Umbilical cord (tissue), 2 donors: Measurements from ENCODE around the gene PACS2. TPM values are rescaled to one million over a fixed set of nuclear protein-coding genes. Genes with fewer than 3 reads are reported as not detected.
"Not testable (repeated sequence)": the region's sequence is repeated elsewhere in the genome, so short reads cannot be mapped to it uniquely, and the experiment has no call there.

Experiments
- DNase-seq: peaks from one replicate; pipeline ENCODE4 v3.0.0-alpha.2; 2015; ENCODE audit warnings: low spot score
- total RNA-seq: library from RNA; depleted of rRNA; stranded (reverse); fragments of >200 nt; gene quantifications from one replicate; pipeline ENCODE4 v1.2.3, GENCODE V29; 2014; ENCODE audit warnings: low replicate concordance; ENCODE audit not compliant: insufficient read depth

PACS2 gene
- total RNA-seq, 1 donor from 2014 or later: 17.8 TPM

DNA sequence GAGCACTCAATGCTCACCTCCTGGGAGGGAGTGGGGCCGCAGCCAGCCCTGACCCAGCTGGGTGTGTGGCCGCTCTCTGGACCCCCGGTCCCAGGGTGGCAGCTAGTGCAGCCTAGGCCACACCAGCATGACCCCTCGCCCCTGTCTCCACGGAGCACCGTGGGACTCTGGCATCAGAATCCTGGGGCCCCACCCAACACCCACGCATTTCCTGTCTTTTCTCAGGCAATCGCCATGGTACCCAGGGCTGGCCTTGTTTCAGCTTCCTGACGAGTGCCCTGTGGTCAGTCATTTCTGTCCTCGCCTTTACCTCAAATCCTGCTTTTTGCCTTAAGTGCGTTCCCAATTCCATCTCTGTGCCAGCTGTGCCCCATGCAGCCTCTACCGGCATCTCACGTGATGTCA lies 15.9 kb downstream of the PACS2 start:
- DNase-seq: no peak

DNA sequence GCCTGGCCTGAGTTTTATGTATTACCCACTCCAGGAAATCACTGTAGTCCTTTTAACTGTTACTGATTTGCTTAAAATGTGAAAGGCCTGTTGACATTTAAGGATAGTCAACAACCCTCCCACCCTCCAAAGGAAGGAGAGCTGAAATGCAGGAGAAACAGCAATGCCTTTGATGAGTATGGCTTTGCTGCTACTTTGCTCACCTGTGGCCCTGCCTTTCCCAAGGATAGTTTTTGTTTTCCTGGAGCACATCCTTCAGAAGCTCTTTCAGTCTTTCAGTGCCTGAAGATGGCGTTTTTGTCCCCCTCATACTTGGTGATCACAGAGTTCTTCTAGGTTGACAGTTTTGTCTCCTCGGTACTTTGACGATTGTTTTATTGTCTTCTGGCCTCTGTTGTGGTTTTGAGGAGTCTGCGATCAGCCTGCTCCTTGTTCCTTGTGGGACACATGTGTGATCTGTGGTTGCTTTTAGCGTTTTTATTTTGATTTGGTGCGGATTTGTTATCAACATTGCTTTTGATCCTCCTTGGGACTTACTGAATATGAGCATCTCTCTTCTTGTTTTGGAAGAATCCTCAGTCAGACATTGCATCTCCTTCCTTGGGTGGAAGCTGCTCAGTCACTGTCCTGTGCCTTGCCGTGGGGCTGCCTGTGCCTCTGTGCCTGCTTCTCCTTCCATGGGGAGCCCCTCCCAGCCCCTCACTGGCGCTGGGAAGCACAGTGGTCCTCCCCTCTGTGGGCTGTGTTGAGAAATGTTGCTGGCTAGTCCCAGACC lies 17.2 kb downstream of the PACS2 start:
- DNase-seq: no peak

- no peak for DNase-seq
Measured at GRCh38 chr14:105332350-105332874, 17.9 kb downstream of the PACS2 start.

GRCh38 chr14:105333020-105333490 lies 18.5 kb downstream of the PACS2 start:
- DNase-seq: no peak

GRCh38 chr14:105333613-105334364 lies 19.2 kb downstream of the PACS2 start:
- no peak for DNase-seq

GRCh38 chr14:105334383-105335230 lies 20.1 kb downstream of the PACS2 start:
- DNase-seq: no peak

- DNase-seq: not testable (repeated sequence)
Measured at GRCh38 chr14:105335231-105335542, 20.6 kb downstream of the PACS2 start.

GRCh38 chr14:105335735-105336476 lies 21.4 kb downstream of the PACS2 start:
- DNase-seq: no peak

DNA sequence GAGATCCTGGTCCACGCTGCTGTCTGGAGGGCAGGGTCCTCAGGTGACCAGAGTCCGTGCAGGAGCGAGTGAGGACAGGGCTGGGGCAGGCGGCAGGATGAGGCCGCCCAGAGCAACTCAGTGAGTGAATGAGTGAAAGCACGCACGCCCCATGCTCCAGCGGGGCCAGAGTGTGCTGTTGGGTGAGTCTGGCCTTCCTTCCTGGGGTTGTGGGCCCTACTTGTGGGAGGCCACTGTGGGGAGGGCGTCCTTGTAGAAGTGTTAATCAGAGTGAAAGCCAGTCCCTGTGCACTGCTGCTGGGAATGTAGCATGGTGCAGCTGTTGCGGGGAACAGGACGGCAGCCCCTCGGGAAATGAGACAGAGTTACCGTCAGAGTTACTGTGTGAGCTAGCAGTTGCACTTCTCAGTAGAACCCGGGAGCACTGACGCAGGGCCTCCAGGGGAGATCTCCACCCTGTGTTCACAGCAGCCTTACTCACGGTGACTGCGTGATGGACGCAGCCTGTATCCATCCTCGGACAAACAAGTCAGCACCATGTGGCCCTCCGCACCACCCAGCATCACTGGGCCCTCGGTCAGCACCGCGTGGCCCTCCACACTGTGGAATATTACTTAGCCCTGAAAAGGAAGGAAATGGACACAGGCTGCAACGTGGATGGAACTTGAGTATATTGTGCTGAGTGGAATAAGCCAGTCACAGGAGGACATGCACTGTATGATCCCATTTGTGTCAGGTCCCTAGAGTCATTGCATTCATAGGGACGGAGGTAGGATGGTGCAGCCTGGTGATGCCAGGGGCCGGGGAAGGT lies 22.1 kb downstream of the PACS2 start:
- DNase-seq: no peak

DNA sequence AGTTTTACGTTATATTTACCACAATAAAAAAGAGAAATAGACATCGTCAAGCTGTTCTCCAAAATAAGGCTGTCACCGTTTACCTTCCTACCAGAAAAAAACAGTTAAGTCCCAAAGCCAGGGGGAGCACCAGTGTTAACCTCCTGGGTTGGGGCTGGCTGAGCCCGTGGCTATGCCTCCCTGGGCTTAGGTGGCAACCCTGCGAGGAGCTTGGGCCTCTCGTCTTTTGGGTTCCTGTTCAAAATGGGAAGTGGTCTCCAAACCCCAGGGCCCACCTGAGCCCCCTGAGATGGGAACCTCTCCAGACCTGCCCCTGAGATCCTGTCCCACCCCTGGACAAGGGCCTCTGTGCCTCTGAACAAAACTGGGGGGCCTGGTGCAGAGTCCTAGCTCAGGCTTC lies 22.9 kb downstream of the PACS2 start:
- DNase-seq: no peak

- no peak for DNase-seq
Measured at GRCh38 chr14:105337966-105338741, 23.6 kb downstream of the PACS2 start.

GRCh38 chr14:105340821-105341733 lies 26.5 kb downstream of the PACS2 start:
- DNase-seq: no peak

GRCh38 chr14:105343194-105343593 lies 28.6 kb downstream of the PACS2 start:
- DNase-seq: peak; percentile 23

GRCh38 chr14:105346200-105346533 lies 31.6 kb downstream of the PACS2 start:
- DNase-seq: no peak

- no peak for DNase-seq
Measured at GRCh38 chr14:105346876-105347586, 32.5 kb downstream of the PACS2 start.

DNA sequence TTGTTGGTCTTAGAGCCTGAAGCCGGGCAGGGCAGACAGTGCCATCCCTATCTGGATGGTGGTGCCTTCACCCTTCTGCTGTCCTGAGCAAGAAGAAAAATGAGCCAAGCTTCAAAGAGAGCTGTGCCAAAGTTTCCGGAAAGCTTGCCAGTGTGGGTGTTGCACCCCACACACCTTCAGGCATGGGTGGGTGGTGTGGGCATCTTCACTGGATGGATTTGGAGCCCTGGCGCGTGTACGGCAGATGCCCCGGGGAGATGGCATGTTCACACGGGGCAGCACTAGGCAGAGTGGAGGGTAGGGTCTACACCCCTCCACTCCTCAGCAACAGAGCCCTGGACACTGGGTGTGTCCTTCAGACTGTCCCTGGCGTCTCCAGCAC lies 33.0 kb downstream of the PACS2 start:
- no peak for DNase-seq

DNA sequence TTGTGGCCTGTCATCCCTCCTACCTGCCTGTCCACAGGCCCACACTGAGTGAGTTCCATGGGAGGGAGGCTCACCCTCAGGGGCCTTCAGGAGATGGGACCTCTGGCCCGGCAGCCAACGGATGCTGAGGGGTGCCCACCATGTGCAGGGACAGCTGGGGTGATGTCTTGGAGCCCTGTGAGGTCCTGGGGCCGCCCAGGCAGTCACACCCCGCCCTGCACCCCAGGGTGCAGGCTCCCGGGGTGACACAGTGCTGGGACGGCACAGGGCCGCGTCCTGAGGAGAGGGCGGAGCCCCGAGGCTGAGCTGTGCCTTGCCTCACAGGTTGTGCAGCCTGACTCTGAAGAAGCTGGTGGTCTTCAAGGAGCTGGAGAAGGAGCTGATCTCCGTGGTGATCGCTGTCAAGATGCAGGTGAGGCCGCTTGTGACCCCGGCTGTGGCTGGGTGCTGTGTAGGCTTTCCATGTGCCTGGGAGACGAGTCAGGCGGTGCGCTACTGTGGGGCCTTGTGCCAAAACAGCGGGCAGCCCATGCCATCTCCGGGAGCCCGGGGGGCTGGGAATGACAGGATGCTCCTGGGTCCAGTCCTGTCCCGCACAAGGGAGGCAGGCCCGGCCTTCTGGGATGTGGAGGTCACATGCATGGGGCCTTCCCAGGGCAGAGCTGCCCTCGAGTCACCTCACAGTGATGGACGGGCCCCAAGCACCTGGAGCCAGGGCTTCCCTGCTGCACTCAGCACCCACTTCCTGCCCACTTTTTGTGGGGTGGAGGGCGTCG lies 33.8 kb downstream of the PACS2 start:
- DNase-seq: no peak
